Effector CD4-positive, alpha-beta T cell (primary cell): ENCODE data around the gene RHO.
"Not testable (repeated sequence)": the region's sequence is repeated elsewhere in the genome, so short reads cannot be mapped to it uniquely, and the experiment has no call there.

Experiments
- DNase-seq: peaks from one replicate; pipeline ENCODE4 v3.0.0-alpha.2; 2020

Gene RHO

GRCh38 chr3:129499604-129500333, 28.7 kb upstream of the RHO start:
- not testable (repeated sequence) for DNase-seq

DNA sequence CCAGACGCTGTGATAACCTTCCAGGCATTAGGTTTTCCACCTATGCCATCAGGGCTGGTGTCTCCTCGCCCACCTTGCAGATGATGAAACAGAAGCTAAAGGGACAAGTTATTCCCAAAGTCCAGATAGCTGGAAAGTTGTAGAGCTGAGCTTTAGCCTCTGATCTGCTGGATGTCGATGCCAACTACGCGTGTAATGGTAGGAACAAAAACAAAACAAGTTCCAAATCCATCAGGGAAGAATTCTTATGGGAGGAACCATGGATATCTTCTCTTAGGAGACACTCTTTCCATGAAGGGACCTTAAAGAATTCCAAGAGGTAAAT, 28.1 kb upstream of the RHO start:
- DNase-seq = no peak

GRCh38 chr3:129501630-129502029, 26.8 kb upstream of the RHO start:
- DNase-seq = no peak

DNA sequence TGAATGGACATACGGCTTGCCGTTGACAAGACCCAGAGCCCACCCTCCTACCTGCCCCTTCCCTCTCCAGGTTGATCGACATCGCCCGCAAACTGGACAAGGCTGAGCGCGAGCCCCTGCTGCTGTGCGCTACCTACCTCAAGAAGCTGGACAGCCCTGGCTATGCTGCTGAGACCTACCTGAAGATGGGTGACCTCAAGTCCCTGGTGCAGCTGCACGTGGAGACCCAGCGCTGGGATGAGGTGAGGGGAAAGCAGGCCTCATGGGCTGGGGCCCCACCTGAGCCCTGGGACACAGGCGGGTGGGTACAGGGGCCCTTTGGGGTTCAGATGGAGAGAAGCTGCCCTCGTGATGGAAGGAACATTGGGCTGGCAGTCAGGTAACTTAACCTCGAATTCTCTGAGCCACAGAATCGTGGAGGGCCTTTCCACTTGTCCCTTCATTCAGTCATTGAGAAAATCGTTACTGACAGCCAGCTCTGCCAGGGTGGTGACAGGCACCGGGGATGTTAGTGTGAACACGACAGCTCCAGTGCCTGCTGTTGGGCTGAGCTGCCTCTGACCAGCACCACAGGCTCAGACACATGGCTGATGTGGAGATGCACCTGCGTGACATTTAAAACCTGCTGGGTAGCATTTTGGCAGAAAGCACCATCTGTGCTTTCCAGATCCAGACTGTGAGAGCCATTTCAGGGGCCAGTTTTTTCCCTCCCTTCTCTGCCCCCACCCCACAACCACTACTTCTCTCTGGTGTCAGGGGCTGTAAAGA, 25.6 kb upstream of the RHO start:
- DNase-seq = no peak

- DNase-seq = no peak
These were observed 24.8 kb upstream of the RHO start for GRCh38 chr3:129503471-129504291.

DNA sequence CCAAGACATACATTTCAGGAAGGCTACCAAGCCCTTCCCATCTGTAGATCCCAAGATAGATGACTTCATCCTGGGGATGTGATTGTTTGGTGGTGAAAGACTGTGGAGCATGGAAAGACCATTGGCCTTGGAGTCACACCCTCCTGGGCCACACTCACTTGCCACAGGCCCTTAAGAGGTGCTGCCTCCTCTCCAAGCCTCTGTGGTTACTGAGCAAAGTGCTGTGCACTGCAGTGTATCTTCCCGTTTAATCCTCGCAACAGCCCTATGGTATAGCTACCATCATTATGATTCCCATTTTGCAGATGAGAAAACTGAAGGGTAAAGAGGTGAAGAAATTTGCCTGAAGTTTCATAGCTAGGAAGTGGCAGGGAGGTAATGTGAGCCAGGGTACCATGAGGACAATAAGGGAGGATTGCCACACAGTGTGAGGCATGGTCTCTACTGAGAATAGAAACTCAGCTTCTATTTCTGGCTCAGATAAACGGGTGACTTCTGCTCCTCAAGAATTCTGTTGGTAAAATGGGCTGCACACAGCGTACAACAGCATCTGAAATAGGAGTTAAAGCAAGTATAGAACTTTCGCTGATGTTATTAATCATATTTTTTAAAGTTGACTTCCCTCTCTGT, 23.9 kb upstream of the RHO start:
- DNase-seq = no peak

GRCh38 chr3:129505341-129505740, 23.1 kb upstream of the RHO start:
- no peak for DNase-seq

DNA sequence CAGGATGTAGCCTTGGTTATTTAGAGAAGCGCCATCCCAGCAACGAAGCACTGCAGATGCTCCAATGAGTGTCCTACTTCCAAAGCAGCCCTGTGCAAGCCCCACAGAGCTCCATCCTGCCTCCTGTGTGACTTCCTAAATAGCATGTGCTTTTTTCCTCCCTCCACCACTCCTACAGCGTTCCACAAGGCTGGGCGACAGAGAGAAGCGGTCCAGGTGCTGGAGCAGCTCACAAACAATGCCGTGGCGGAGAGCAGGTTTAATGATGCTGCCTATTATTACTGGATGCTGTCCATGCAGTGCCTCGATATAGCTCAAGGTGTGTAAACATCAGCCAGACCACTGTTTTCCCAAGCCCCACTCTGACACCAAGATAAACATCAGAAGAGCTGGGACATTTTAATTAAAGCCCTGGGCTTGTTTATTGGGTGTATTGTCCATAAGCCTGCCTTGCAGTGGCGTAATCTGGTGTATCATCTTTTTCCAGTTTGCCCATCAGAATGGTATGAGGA, 22.2 kb upstream of the RHO start:
- no peak for DNase-seq

DNA sequence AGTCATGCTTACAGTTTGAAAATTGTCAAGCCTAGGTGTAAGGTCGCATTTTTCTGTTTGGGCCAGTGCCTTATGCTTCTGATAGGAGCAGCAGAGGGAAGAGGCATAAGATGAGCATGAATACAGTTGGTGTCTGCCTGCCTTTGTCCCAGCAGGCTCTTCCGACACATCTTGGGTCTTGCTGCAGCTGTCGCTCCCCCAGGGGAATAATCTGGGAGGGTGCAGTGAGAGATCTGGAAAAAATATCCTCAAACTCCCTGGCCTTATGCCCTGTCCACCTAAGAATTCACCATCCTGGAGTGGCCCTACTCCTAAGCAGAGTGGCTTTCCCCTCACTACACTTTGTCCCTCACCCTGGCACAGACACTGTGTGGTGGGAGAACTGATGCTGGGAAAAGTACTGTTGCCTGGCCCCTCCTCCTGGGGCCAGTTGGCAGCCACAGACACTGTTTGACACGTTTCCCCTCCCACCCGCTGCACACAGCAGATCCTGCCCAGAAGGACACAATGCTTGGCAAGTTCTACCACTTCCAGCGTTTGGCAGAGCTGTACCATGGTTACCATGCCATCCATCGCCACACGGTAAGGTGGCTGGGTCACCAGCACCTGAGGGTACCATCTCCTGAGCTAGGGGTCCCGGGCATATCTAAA, 21.1 kb upstream of the RHO start:
- no peak for DNase-seq

GRCh38 chr3:129512595-129512994, 15.8 kb upstream of the RHO start:
- no peak for DNase-seq

GRCh38 chr3:129513705-129514104, 14.7 kb upstream of the RHO start:
- no peak for DNase-seq

- DNase-seq = no peak
These were observed 14.3 kb upstream of the RHO start for GRCh38 chr3:129514110-129514509.

- DNase-seq = no peak
These were observed 13.9 kb upstream of the RHO start for GRCh38 chr3:129514563-129514962.

DNA sequence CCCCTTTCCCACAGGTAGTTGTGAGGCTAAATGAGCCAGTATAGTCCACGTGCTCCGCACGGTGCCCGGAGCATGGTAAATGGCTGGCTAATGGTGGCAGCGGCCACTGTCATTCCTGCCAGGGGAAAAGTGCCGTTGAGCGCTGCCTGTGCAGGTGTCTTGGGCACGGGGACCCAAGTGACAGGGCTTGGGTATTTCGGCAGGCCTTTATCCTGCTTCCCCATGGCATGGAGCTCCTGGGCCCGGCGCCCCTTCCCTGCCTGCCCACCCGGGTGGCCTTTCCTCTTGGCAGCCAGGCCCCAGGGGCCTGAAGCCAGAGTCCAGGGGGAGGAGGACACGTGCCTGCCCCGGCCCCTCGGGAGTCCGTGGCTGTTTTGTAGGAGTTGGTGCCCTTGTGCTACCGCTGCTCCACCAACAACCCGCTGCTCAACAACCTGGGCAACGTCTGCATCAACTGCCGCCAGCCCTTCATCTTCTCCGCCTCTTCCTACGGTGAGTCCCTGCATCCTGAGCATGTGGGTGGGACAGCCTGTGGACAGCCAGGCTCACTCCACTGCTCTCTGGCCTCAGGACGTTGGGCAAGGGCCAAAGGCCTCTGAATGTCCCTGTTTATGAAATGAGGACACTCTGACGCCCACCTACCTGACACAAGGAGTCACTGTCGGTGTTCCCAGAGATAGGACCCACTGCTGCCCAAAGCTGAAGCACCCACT, 13.2 kb upstream of the RHO start:
- DNase-seq = not testable (repeated sequence)

DNA sequence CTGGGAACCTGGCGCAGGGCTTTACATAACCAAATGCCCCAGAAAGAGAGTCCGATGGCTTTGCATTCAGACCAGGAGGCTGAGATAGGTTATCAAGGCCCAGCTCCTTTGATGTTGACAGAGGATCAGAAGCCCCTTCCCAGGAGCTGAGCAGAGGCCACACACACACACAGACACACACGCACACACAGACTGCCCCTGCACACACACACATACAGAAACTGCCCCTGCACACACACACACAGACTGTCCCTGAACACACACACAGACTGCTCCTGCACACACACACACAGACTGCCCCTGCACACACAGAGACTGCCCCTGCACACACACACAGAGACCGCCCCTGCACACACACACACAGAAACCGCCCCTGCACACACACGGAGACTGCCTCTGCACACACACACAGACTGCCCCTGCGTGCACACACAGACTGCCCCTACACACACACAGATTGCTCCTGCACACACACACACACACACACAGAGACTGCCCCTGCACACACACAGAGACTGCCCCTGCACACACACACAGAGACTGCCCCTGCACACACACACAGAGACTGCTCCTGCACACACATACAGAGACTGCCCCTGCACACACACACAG, 12.5 kb upstream of the RHO start:
- DNase-seq = not testable (repeated sequence)

DNA sequence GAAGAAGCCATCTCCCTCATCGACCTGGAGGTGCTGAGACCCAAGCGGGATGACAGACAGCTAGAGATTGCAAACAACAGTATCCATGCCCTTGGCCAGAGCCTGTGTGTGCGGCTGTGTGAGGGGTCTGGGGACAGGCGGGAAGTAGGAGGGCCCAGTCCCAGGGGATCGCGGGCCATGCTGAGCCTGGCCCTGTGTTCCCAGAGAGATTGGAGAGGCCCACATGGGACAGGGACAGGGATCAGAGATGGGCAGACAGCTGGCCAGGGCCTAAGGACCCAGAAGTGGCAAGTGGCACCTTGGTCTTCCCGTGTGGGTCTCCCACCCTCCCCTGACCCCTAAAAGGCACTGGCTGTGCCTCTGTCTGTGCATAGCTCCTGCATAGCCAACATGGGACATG, 10.9 kb upstream of the RHO start:
- no peak for DNase-seq

- DNase-seq = no peak
These were observed 10.3 kb upstream of the RHO start for GRCh38 chr3:129518038-129518561.

DNA sequence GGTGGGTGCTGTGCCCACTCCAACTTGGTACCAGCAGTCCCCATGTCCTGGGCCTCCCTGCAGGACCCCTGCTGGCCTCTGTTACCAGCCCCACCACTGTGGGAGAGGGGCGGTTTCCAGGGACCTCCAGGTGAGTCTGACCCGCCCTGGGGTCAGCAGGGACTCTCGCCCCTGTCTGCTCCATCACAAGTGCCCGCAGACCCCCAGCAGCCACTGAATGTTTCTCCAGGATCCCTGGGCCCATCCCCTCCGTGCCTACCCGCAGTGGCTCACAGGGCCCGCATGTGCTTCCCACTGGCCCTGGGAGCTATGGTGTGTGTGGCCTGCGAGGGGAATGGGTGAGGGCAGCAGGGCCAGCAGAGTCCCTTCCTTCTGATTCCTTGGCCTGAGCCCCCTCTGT, 9.9 kb upstream of the RHO start:
- no peak for DNase-seq

DNA sequence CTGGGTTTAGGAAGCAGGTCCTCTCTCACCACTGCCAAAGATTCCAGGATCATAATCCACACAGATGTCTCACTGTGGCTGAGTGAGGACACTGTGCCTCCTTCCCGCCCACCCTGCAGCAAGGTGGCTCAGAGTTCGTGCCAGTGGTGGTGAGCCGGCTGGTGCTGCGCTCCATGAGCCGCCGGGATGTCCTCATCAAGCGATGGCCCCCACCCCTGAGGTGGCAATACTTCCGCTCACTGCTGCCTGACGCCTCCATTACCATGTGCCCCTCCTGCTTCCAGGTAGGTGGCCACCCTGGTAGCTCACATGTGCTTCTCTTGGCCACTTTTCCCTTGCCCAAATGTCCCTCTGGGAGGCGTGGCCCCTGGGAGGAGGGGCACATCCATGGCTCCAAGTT, 9.0 kb upstream of the RHO start:
- DNase-seq = no peak

DNA sequence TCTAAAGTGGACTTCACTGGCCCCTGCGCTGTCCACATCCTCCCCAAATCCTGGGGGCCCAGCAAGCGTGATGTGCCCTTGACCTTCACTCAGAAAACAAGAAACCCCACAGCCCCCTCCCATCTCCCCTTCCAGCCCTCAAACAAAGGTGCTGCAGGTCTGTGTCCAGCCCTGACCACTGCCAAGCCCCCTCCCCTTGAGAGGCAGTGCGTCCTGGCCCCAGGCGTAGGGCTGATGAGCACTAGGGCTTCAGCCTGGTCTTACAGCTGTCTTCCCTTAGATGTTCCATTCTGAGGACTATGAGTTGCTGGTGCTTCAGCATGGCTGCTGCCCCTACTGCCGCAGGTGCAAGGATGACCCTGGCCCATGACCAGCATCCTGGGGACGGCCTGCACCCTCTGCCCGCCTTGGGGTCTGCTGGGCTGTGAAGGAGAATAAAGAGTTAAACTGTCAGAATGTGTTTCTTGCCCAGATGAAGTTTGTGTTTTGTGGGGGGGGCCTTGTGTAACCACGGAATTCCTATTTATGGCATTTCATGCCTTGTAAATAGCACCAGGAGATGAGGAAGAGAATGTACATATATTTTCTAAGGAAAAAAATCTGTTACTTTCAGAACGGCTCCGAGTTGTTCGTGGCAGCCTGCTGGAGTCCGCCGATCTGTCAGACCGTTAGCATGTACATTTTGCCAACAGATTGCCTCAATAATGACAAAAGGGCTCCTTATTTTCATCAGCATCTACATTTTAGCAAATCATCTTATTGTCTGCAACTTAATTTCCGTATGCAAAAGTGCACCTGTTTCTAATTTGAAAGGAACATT, 8.3 kb upstream of the RHO start:
- DNase-seq = no peak
